Neuronal stem cell (in vitro differentiated cells): Measurements from ENCODE around the gene AOPEP.

Source experiments
- DNase-seq: peaks from one replicate; pipeline ENCODE4 v3.0.0-alpha.2; 2013; ENCODE audit warnings: low spot score
- H2AFZ ChIP-seq: one replicate; pipeline ENCODE4 v1.6.1; 2013; ENCODE audit warnings: mild to moderate bottlenecking, low read length, inconsistent platforms
- H2AK5ac ChIP-seq: 2 replicates; pipeline ENCODE4 v1.6.1; 2013; ENCODE audit warnings: low read depth, mild to moderate bottlenecking, inconsistent platforms, low read length, moderate library complexity, mixed read lengths
- H2BK120ac ChIP-seq: 2 replicates; pipeline ENCODE4 v1.6.1; 2013; ENCODE audit warnings: low read depth, mild to moderate bottlenecking, inconsistent platforms, low read length, moderate library complexity, mixed read lengths
- H2BK12ac ChIP-seq: one replicate; pipeline ENCODE4 v1.6.1; 2013; ENCODE audit warnings: low read length, inconsistent platforms
- H2BK15ac ChIP-seq: 2 replicates; pipeline ENCODE4 v1.6.1; 2013; ENCODE audit warnings: mild to moderate bottlenecking, low read length, inconsistent platforms, mixed read lengths
- H2BK5ac ChIP-seq: one replicate; pipeline ENCODE4 v1.6.1; 2013; ENCODE audit warnings: inconsistent platforms, mild to moderate bottlenecking, low read length, moderate library complexity
- H3K14ac ChIP-seq: one replicate; pipeline ENCODE4 v1.6.1; 2013; ENCODE audit warnings: low read length, inconsistent platforms
- H3K18ac ChIP-seq: 2 replicates; pipeline ENCODE4 v1.6.1; 2013; ENCODE audit warnings: low read length, inconsistent platforms
- H3K23ac ChIP-seq: 2 replicates; pipeline ENCODE4 v1.6.1; 2013; ENCODE audit warnings: low read depth, mild to moderate bottlenecking, mixed read lengths, low read length, inconsistent platforms; ENCODE audit not compliant: poor library complexity
- H3K27ac ChIP-seq: replicated peaks from 3 replicates; pipeline ENCODE4 v1.5.1; 2013; ENCODE audit warnings: low read length, inconsistent platforms
- H3K27me3 ChIP-seq, 3 experiments: 2 replicates each; pipeline ENCODE4 v1.6.1; 2013; ENCODE audit warnings: low read length in 3 of 3, mild to moderate bottlenecking in 2 of 3, inconsistent platforms in 1 of 3, low read depth in 1 of 3, mixed read lengths in 1 of 3, moderate library complexity in 1 of 3; ENCODE audit not compliant: control insufficient read depth in 3 of 3, insufficient read depth in 3 of 3
- H3K36me3 ChIP-seq, 2 donors: replicated peaks in 1 of 2; 2 replicates each; pipeline ENCODE4 v1.6.1; 2013; ENCODE audit warnings: low read length in 2 of 2; ENCODE audit not compliant: control insufficient read depth in 2 of 2, insufficient read depth in 2 of 2
- H3K4ac ChIP-seq: 2 replicates; pipeline ENCODE4 v1.6.1; 2013; ENCODE audit warnings: inconsistent platforms, mild to moderate bottlenecking, low read length, moderate library complexity
- H3K4me1 ChIP-seq, 2 donors: 1 replicate in 1 of 2; 2 replicates in 1 of 2; pipeline ENCODE4 v1.6.1; 2013; ENCODE audit warnings: low read length in 2 of 2, low read depth in 1 of 2; ENCODE audit not compliant: control insufficient read depth in 2 of 2, insufficient read depth in 1 of 2
- H3K4me2 ChIP-seq: one replicate; pipeline ENCODE4 v1.6.1; 2013; ENCODE audit warnings: mild to moderate bottlenecking, low read length, inconsistent platforms; ENCODE audit not compliant: insufficient read depth, poor library complexity, severe bottlenecking
- H3K4me3 ChIP-seq, 2 donors: 2 replicates each; pipeline ENCODE4 v1.5.1; 2013; ENCODE audit warnings: low read length in 2 of 2, mild to moderate bottlenecking in 2 of 2, inconsistent platforms in 1 of 2, moderate library complexity in 1 of 2
- H3K79me1 ChIP-seq: one replicate; pipeline ENCODE4 v1.6.1; 2013; ENCODE audit warnings: low read depth, mild to moderate bottlenecking, inconsistent platforms, low read length, moderate library complexity
- H3K9ac ChIP-seq: one replicate; pipeline ENCODE4 v1.6.1; 2013; ENCODE audit warnings: mild to moderate bottlenecking, low read depth, low read length, inconsistent platforms; ENCODE audit not compliant: poor library complexity
- H3K9me3 ChIP-seq, 2 donors: replicated peaks in 1 of 2; 2 replicates each; pipeline versions ENCODE3 to v1.6.1; 2013; ENCODE audit warnings: low read length in 2 of 2, mild to moderate bottlenecking in 2 of 2, inconsistent platforms in 1 of 2, low read depth in 1 of 2, mixed read lengths in 1 of 2, moderate library complexity in 1 of 2; ENCODE audit not compliant: control insufficient read depth in 2 of 2, insufficient read depth in 1 of 2
- H4K8ac ChIP-seq: one replicate; pipeline ENCODE4 v1.6.1; 2013; ENCODE audit warnings: low read depth, mild to moderate bottlenecking, inconsistent platforms, low read length, moderate library complexity
- H4K91ac ChIP-seq: one replicate; pipeline ENCODE4 v1.6.1; 2013; ENCODE audit warnings: low read length, low read depth, mild to moderate bottlenecking, inconsistent platforms; ENCODE audit not compliant: poor library complexity
- WGBS, 2 donors: extraction: QIAGEN DNeasy Blood & Tissue Kit; methylation state at CpG; one replicate each; pipeline ENCODE4 v1.1.7; 2013; ENCODE audit warnings: missing lambda C conversion rate in 2 of 2, mixed read lengths in 1 of 2; ENCODE audit not compliant: insufficient read length in 2 of 2, insufficient replicate concordance in 1 of 2; ENCODE audit errors: extremely low coverage in 2 of 2; 5-methylcytosine and 5-hydroxymethylcytosine counted together

AOPEP gene

GRCh38 chr9:95027914-95028852 lies 301.7 kb downstream of the AOPEP start:
- H3K36me3 ChIP-seq = peaks cover 0 to 9% of the 10 kb centered on the region in 2 donors
- no peak overlapping the region for H2BK5ac ChIP-seq
- no peak overlapping the region for H2AK5ac ChIP-seq
- H3K23ac ChIP-seq = no peak overlapping the region
- no peak overlapping the region for H3K9ac ChIP-seq
- WGBS, 2 donors = no CpG with 5 or more reads among the region's 11 CpGs
- H3K4me1 ChIP-seq = peaks cover 14 to 33% of the 10 kb centered on the region in 2 donors
- H2BK12ac ChIP-seq = no peak overlapping the region
- no peak for DNase-seq
- H2AFZ ChIP-seq = no peak overlapping the region
- no peaks in the 10 kb centered on the region for H3K27me3 ChIP-seq
- no peak overlapping the region for H4K91ac ChIP-seq
- H3K9me3 ChIP-seq = no peaks in the 10 kb centered on the region
- H3K79me1 ChIP-seq = no peaks in the 10 kb centered on the region
- H3K4ac ChIP-seq = no peak overlapping the region
- peak overlapping the region; percentile 13 for H3K18ac ChIP-seq
- no peak overlapping the region for H3K4me3 ChIP-seq
- no peak overlapping the region for H3K4me2 ChIP-seq
- no peak overlapping the region for H2BK120ac ChIP-seq
- no peak overlapping the region for H3K14ac ChIP-seq
- no peak overlapping the region for H2BK15ac ChIP-seq
- H4K8ac ChIP-seq = no peak overlapping the region
- H3K27ac ChIP-seq = no peak overlapping the region

GRCh38 chr9:95028853-95029219 lies 302.3 kb downstream of the AOPEP start:
- Histone ChIP-seq H3K79me1 (no peaks in the 10 kb centered on the region), H3K4me1 (peaks cover 13 to 28% of the 10 kb centered on the region in 2 donors), H3K14ac (no peak overlapping the region), H3K4me2 (no peak overlapping the region), H3K27me3 (no peaks in the 10 kb centered on the region), H3K4me3 (no peak overlapping the region), H3K27ac (no peak overlapping the region), H3K23ac (no peak overlapping the region), H3K18ac (no peak overlapping the region), H2BK15ac (no peak overlapping the region), H2AK5ac (no peak overlapping the region), H3K4ac (no peak overlapping the region), H2BK12ac (no peak overlapping the region), H2BK120ac (no peak overlapping the region), H3K9ac (no peak overlapping the region), H2BK5ac (no peak overlapping the region), H2AFZ (no peak overlapping the region), H4K8ac (no peak overlapping the region), H3K36me3 (peaks cover 0 to 9% of the 10 kb centered on the region in 2 donors), H4K91ac (no peak overlapping the region), H3K9me3 (no peaks in the 10 kb centered on the region)
- no CpG with 5 or more reads among the region's 8 CpGs for WGBS, 2 donors
- no peak for DNase-seq

GRCh38 chr9:95029288-95029687 lies 302.8 kb downstream of the AOPEP start:
- no peaks in the 10 kb centered on the region for H3K79me1 ChIP-seq
- no peak for DNase-seq
- no peaks in the 10 kb centered on the region for H3K9me3 ChIP-seq
- H3K14ac ChIP-seq = no peak overlapping the region
- WGBS, 2 donors = no CpG with 5 or more reads among the region's 5 CpGs
- H3K4me2 ChIP-seq = no peak overlapping the region
- no peaks in the 10 kb centered on the region for H3K27me3 ChIP-seq
- no peak overlapping the region for H2AK5ac ChIP-seq
- no peak overlapping the region for H3K18ac ChIP-seq
- no peak overlapping the region for H2BK120ac ChIP-seq
- H3K9ac ChIP-seq = no peak overlapping the region
- no peak overlapping the region for H4K91ac ChIP-seq
- no peak overlapping the region for H3K4me3 ChIP-seq
- no peak overlapping the region for H2AFZ ChIP-seq
- H2BK12ac ChIP-seq = no peak overlapping the region
- H3K23ac ChIP-seq = no peak overlapping the region
- no peak overlapping the region for H3K4ac ChIP-seq
- H2BK5ac ChIP-seq = no peak overlapping the region
- H3K27ac ChIP-seq = no peak overlapping the region
- peaks cover 0 to 9% of the 10 kb centered on the region in 2 donors for H3K36me3 ChIP-seq
- H3K4me1 ChIP-seq = peaks cover 12 to 24% of the 10 kb centered on the region in 2 donors
- H4K8ac ChIP-seq = no peak overlapping the region
- H2BK15ac ChIP-seq = no peak overlapping the region

- no peak overlapping the region for H3K4me2 ChIP-seq
- no peak for DNase-seq
- no peak overlapping the region for H3K23ac ChIP-seq
- H3K4ac ChIP-seq = no peak overlapping the region
- no peak overlapping the region for H2AFZ ChIP-seq
- H3K27me3 ChIP-seq = no peaks in the 10 kb centered on the region
- H3K4me3 ChIP-seq = no peak overlapping the region
- H2BK5ac ChIP-seq = no peak overlapping the region
- no peak overlapping the region for H2BK12ac ChIP-seq
- peaks cover 12 to 22% of the 10 kb centered on the region in 2 donors for H3K4me1 ChIP-seq
- no peak overlapping the region for H4K8ac ChIP-seq
- H3K79me1 ChIP-seq = no peaks in the 10 kb centered on the region
- peaks cover 0 to 12% of the 10 kb centered on the region in 2 donors for H3K36me3 ChIP-seq
- no peak overlapping the region for H2AK5ac ChIP-seq
- H3K27ac ChIP-seq = no peak overlapping the region
- no peak overlapping the region for H4K91ac ChIP-seq
- H3K18ac ChIP-seq = no peak overlapping the region
- no peaks in the 10 kb centered on the region for H3K9me3 ChIP-seq
- no CpG with 5 or more reads among the region's 2 CpGs for WGBS, 2 donors
- no peak overlapping the region for H3K14ac ChIP-seq
- H2BK120ac ChIP-seq = no peak overlapping the region
- H3K9ac ChIP-seq = no peak overlapping the region
- H2BK15ac ChIP-seq = no peak overlapping the region
Observed at GRCh38 chr9:95029720-95030119, 303.2 kb downstream of the AOPEP start.
